Karpas-422 (cell line): ENCODE results near the gene GNPNAT1. TPM values are rescaled to one million over a fixed set of nuclear protein-coding genes. Genes with fewer than 3 reads are reported as not detected.

Source experiments
- DNase-seq: peaks from one replicate; pipeline ENCODE4 v3.0.0-alpha.2; 2015
- H2AFZ ChIP-seq: fragments of 200-600 bp; sonication (generic); 2 replicates; pipeline ENCODE4 v1.6.1; 2014; ENCODE audit warnings: antibody characterized with exemption, low read length, mixed read lengths
- H3K27ac ChIP-seq: fragments of 200-600 bp; sonication (generic); 2 replicates; pipeline ENCODE4 v1.5.1; 2014; ENCODE audit warnings: mild to moderate bottlenecking, low read length, moderate library complexity
- H3K27me3 ChIP-seq: fragments of 200-600 bp; sonication (generic); 2 replicates; pipeline ENCODE4 v1.6.1; 2014; ENCODE audit warnings: low read length, mixed read lengths
- H3K36me3 ChIP-seq: fragments of 200-600 bp; sonication (generic); 2 replicates; pipeline ENCODE4 v1.6.1; 2014; ENCODE audit warnings: low read length, mixed read lengths; ENCODE audit not compliant: insufficient read depth
- H3K4me1 ChIP-seq: fragments of 200-600 bp; sonication (generic); 2 replicates; pipeline ENCODE4 v1.6.1; 2014; ENCODE audit warnings: mild to moderate bottlenecking, low read length, mixed read lengths
- H3K4me2 ChIP-seq: fragments of 200-600 bp; sonication (generic); 2 replicates; pipeline ENCODE4 v1.6.1; 2014; ENCODE audit warnings: low read length, low read depth, mild to moderate bottlenecking; ENCODE audit not compliant: poor library complexity, severe bottlenecking
- H3K4me3 ChIP-seq: fragments of 200-600 bp; sonication (generic); 2 replicates; pipeline ENCODE4 v1.5.1; 2014; ENCODE audit warnings: mild to moderate bottlenecking, antibody characterized with exemption, low read length, mixed read lengths
- H3K79me2 ChIP-seq: fragments of 200-600 bp; sonication (generic); 2 replicates; pipeline ENCODE4 v1.6.1; 2014; ENCODE audit warnings: mild to moderate bottlenecking, low read length, mixed read lengths
- H3K9ac ChIP-seq: fragments of 200-600 bp; sonication (generic); 2 replicates; pipeline ENCODE4 v1.6.0; 2014; ENCODE audit warnings: low read length
- H3K9me2 ChIP-seq: fragments of 200-600 bp; sonication (generic), shearing (Covaris generic); replicated peaks from 2 replicates; pipeline ENCODE4 v1.6.0; 2014; ENCODE audit warnings: mild to moderate bottlenecking, low read length, moderate library complexity; ENCODE audit not compliant: insufficient read depth
- H3K9me3 ChIP-seq: fragments of 300-700, 200-600 bp; sonication (generic); 2 replicates; pipeline ENCODE4 v1.6.1; 2014; ENCODE audit warnings: low read length, mixed read lengths
- H4K20me1 ChIP-seq: fragments of 200-600 bp; sonication (generic); 2 replicates; pipeline ENCODE4 v1.6.1; 2014; ENCODE audit warnings: mild to moderate bottlenecking, antibody characterized with exemption, low read length, low read depth; ENCODE audit not compliant: insufficient read depth
- total RNA-seq: library from RNA; depleted of rRNA; stranded (reverse); fragments of >200 nt; shearing (Covaris generic); gene quantifications from 2 replicates; pipeline ENCODE4 v1.2.3, GENCODE V29; 2014; ENCODE audit warnings: low replicate concordance

Gene GNPNAT1
- total RNA-seq, 1 experiment from 2014 or later, result 30.7 TPM

GRCh38 chr14:52827426-52827825, 36.0 kb upstream of the GNPNAT1 start:
- no peak overlapping the region for H3K9ac ChIP-seq
- H3K9me2 ChIP-seq, result no peaks in the 10 kb centered on the region
- no peaks in the 10 kb centered on the region for H4K20me1 ChIP-seq
- no peak for DNase-seq
- no peaks in the 10 kb centered on the region for H3K9me3 ChIP-seq
- no peak overlapping the region for H3K27ac ChIP-seq
- no peaks in the 10 kb centered on the region for H3K36me3 ChIP-seq
- no peak overlapping the region for H3K4me2 ChIP-seq
- no peak overlapping the region for H3K4me3 ChIP-seq
- no peak overlapping the region; the same call in 1 of the 2 replicates for H2AFZ ChIP-seq
- H3K4me1 ChIP-seq, result no peaks in the 10 kb centered on the region
- H3K79me2 ChIP-seq, result no peaks in the 10 kb centered on the region
- H3K27me3 ChIP-seq, result no peaks in the 10 kb centered on the region

- Histone ChIP-seq H2AFZ (no peak overlapping the region), H4K20me1 (no peaks in the 10 kb centered on the region), H3K9me2 (no peaks in the 10 kb centered on the region), H3K27ac (no peak overlapping the region), H3K27me3 (no peaks in the 10 kb centered on the region), H3K36me3 (no peaks in the 10 kb centered on the region), H3K4me1 (no peaks in the 10 kb centered on the region), H3K4me3 (no peak overlapping the region), H3K9me3 (no peaks in the 10 kb centered on the region), H3K9ac (no peak overlapping the region), H3K79me2 (no peaks in the 10 kb centered on the region), H3K4me2 (no peak overlapping the region)
- DNase-seq, result no peak
Observed at GRCh38 chr14:52825085-52825484, 33.7 kb upstream of the GNPNAT1 start.

GRCh38 chr14:52824462-52824861, 33.1 kb upstream of the GNPNAT1 start:
- no peaks in the 10 kb centered on the region for H3K79me2 ChIP-seq
- DNase-seq, result no peak
- H3K4me1 ChIP-seq, result no peaks in the 10 kb centered on the region
- no peak overlapping the region for H3K4me3 ChIP-seq
- H4K20me1 ChIP-seq, result no peaks in the 10 kb centered on the region
- no peak overlapping the region for H3K9ac ChIP-seq
- no peaks in the 10 kb centered on the region for H3K9me2 ChIP-seq
- no peaks in the 10 kb centered on the region for H3K36me3 ChIP-seq
- H3K27ac ChIP-seq, result no peak overlapping the region
- no peak overlapping the region for H3K4me2 ChIP-seq
- H3K9me3 ChIP-seq, result no peaks in the 10 kb centered on the region
- H2AFZ ChIP-seq, result no peak overlapping the region
- no peaks in the 10 kb centered on the region for H3K27me3 ChIP-seq

- no peaks in the 10 kb centered on the region for H3K36me3 ChIP-seq
- H3K4me1 ChIP-seq, result no peaks in the 10 kb centered on the region
Observed at GRCh38 chr14:52821805-52822250, 30.4 kb upstream of the GNPNAT1 start.

GRCh38 chr14:52808101-52808500, 16.7 kb upstream of the GNPNAT1 start:
- Histone ChIP-seq H3K79me2 (no peaks in the 10 kb centered on the region), H2AFZ (no peak overlapping the region), H3K4me2 (no peak overlapping the region), H3K36me3 (no peaks in the 10 kb centered on the region), H4K20me1 (no peaks in the 10 kb centered on the region), H3K4me3 (no peak overlapping the region), H3K4me1 (no peaks in the 10 kb centered on the region), H3K27me3 (no peaks in the 10 kb centered on the region), H3K9me3 (no peaks in the 10 kb centered on the region), H3K27ac (no peak overlapping the region), H3K9ac (no peak overlapping the region), H3K9me2 (no peaks in the 10 kb centered on the region)
- no peak for DNase-seq

More at GRCh38 chr14:52821805-52822250, 30.4 kb upstream of the GNPNAT1 start:
- Histone ChIP-seq H3K9me2 (no peaks in the 10 kb centered on the region), H3K79me2 (no peaks in the 10 kb centered on the region), H3K27ac (no peak overlapping the region), H3K9ac (no peak overlapping the region), H4K20me1 (no peaks in the 10 kb centered on the region), H3K27me3 (no peaks in the 10 kb centered on the region), H3K9me3 (no peaks in the 10 kb centered on the region), H3K4me2 (no peak overlapping the region), H3K4me3 (no peak overlapping the region), H2AFZ (no peak overlapping the region)
- no peak for DNase-seq

GRCh38 chr14:52806115-52806514, 14.7 kb upstream of the GNPNAT1 start:
- Histone ChIP-seq H3K36me3 (no peaks in the 10 kb centered on the region), H3K79me2 (no peaks in the 10 kb centered on the region), H3K9me2 (no peaks in the 10 kb centered on the region), H4K20me1 (no peaks in the 10 kb centered on the region), H3K4me2 (no peak overlapping the region), H3K27me3 (no peaks in the 10 kb centered on the region), H3K9ac (no peak overlapping the region), H3K27ac (no peak overlapping the region), H2AFZ (no peak overlapping the region), H3K4me1 (no peaks in the 10 kb centered on the region), H3K9me3 (no peaks in the 10 kb centered on the region), H3K4me3 (no peak overlapping the region)
- no peak for DNase-seq

GRCh38 chr14:52802597-52802996, 11.2 kb upstream of the GNPNAT1 start:
- H3K27me3 ChIP-seq, result no peaks in the 10 kb centered on the region
- no peak overlapping the region for H3K9ac ChIP-seq
- H3K4me1 ChIP-seq, result no peaks in the 10 kb centered on the region
- DNase-seq, result no peak
- H4K20me1 ChIP-seq, result no peaks in the 10 kb centered on the region
- no peaks in the 10 kb centered on the region for H3K9me3 ChIP-seq
- no peaks in the 10 kb centered on the region for H3K36me3 ChIP-seq
- no peaks in the 10 kb centered on the region for H3K9me2 ChIP-seq
- no peak overlapping the region for H3K4me3 ChIP-seq
- H3K27ac ChIP-seq, result no peak overlapping the region
- no peak overlapping the region for H2AFZ ChIP-seq
- H3K79me2 ChIP-seq, result no peaks in the 10 kb centered on the region
- no peak overlapping the region for H3K4me2 ChIP-seq

GRCh38 chr14:52801014-52801712, 9.8 kb upstream of the GNPNAT1 start:
- Histone ChIP-seq H3K27me3 (no peaks in the 10 kb centered on the region), H3K79me2 (no peaks in the 10 kb centered on the region), H3K4me3 (no peak overlapping the region), H3K4me2 (no peak overlapping the region), H3K27ac (no peak overlapping the region), H3K36me3 (no peaks in the 10 kb centered on the region), H3K9ac (no peak overlapping the region), H3K4me1 (no peaks in the 10 kb centered on the region), H3K9me2 (no peaks in the 10 kb centered on the region), H2AFZ (no peak overlapping the region), H3K9me3 (no peaks in the 10 kb centered on the region), H4K20me1 (no peaks in the 10 kb centered on the region)
- no peak for DNase-seq
